Skeletal muscle cell (primary cell): ENCODE results near the gene DDX25.

ENCODE experiments used
- DNase-seq: peaks from one replicate; pipeline ENCODE4 v3.0.0-alpha.2; 2010; ENCODE audit warnings: low read depth
- H3K4me3 ChIP-seq: 2 replicates; pipeline ENCODE4 v1.5.1; 2011; ENCODE audit warnings: low read depth, mild to moderate bottlenecking, control low read depth, low read length, moderate library complexity

Gene DDX25

GRCh38 chr11:125931668-125932067 is 27.4 kb downstream of the DDX25 start:
- DNase-seq = no peak
- no peak overlapping the region for H3K4me3 ChIP-seq

- H3K4me3 ChIP-seq = no peak overlapping the region
- DNase-seq = no peak
Measured at GRCh38 chr11:125932301-125932700, 28.0 kb downstream of the DDX25 start.

GRCh38 chr11:125933030-125933813 is 28.9 kb downstream of the DDX25 start:
- DNase-seq = no peak
- H3K4me3 ChIP-seq = no peak overlapping the region

- no peak for DNase-seq
- no peak overlapping the region for H3K4me3 ChIP-seq
Measured at GRCh38 chr11:125934473-125934872, 30.2 kb downstream of the DDX25 start.

GRCh38 chr11:125935056-125935455 is 30.7 kb downstream of the DDX25 start:
- H3K4me3 ChIP-seq = no peak overlapping the region
- DNase-seq = no peak

GRCh38 chr11:125935618-125936199 is 31.4 kb downstream of the DDX25 start:
- DNase-seq = no peak
- H3K4me3 ChIP-seq = no peak overlapping the region

- no peak overlapping the region for H3K4me3 ChIP-seq
- DNase-seq = no peak
Measured at GRCh38 chr11:125938418-125938817, 34.1 kb downstream of the DDX25 start.

GRCh38 chr11:125939081-125939521 is 34.8 kb downstream of the DDX25 start:
- no peak overlapping the region for H3K4me3 ChIP-seq
- DNase-seq = no peak

GRCh38 chr11:125940145-125940544 is 35.8 kb downstream of the DDX25 start:
- no peak overlapping the region for H3K4me3 ChIP-seq
- no peak for DNase-seq

GRCh38 chr11:125941267-125941618 is 36.9 kb downstream of the DDX25 start:
- H3K4me3 ChIP-seq = no peak overlapping the region
- no peak for DNase-seq

GRCh38 chr11:125941619-125942611 is 37.6 kb downstream of the DDX25 start:
- H3K4me3 ChIP-seq = no peak overlapping the region
- DNase-seq = peak; percentile 20

GRCh38 chr11:125942771-125943428 is 38.6 kb downstream of the DDX25 start:
- H3K4me3 ChIP-seq = no peak overlapping the region
- DNase-seq = no peak

GRCh38 chr11:125943661-125944349 is 39.5 kb downstream of the DDX25 start:
- no peak overlapping the region for H3K4me3 ChIP-seq
- no peak for DNase-seq

- H3K4me3 ChIP-seq = no peak overlapping the region
- no peak for DNase-seq
Measured at GRCh38 chr11:125944350-125945010, 40.2 kb downstream of the DDX25 start.

- DNase-seq = no peak
- no peak overlapping the region for H3K4me3 ChIP-seq
Measured at GRCh38 chr11:125945011-125945796, 40.9 kb downstream of the DDX25 start.

- no peak within 1 kb of the TSS for H3K4me3 ChIP-seq
- no peak for DNase-seq
Measured at GRCh38 chr11:125945797-125946520, 41.7 kb downstream of the DDX25 start, which contains the start of gene VSIG10L2. Gene VSIG10L2, plus strand, starts transcription at chr11:125946044. Its CDS starts 12 bp downstream, at chr11:125946056.
